Measurements from ENCODE around the gene GRID1.

Gene GRID1

DNA sequence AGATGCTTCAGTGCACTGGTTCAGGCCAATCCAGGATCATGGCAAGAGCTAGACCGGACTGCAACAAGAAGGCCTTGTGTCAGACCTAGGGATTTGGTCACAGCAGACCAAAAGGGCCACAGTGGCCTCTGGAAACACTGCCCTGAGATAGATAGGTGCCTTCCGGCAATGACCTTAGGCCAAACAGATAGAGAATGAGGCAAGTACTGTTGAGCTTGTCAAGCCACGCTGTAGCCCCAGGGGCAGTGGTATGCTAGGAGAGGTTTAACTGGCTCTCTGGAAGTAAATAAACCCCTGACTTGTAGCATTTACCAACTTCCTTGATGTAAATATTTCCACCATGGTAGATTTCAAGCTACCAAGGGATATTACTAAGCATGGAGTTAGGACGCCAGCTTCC is 197.5 kb downstream of the GRID1 start:
- Histone ChIP-seq H3K27ac (no peak overlapping the region), H3K4me3 (no peak overlapping the region)

DNA sequence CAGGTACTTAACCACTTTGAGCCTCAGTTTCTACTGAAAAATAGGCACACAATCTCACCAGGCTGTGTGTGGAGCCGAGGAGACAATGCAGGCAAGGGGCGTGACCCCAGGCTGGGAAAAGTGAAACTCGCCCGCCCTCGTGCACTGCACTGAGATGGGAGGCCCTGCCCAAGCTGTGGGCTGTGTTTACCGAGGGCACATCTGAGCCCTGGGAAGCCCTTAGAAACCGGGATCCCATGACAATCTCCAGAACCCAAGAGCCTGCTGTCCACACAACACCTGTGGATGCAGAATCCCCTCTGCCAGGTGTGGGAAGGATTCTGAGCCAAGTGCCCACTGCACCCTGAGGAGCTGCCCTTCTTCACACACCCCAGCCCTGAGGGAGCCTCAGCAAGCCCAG is 198.3 kb downstream of the GRID1 start:
- Histone ChIP-seq H3K27ac (no peak overlapping the region), H3K4me3 (no peak overlapping the region)

DNA sequence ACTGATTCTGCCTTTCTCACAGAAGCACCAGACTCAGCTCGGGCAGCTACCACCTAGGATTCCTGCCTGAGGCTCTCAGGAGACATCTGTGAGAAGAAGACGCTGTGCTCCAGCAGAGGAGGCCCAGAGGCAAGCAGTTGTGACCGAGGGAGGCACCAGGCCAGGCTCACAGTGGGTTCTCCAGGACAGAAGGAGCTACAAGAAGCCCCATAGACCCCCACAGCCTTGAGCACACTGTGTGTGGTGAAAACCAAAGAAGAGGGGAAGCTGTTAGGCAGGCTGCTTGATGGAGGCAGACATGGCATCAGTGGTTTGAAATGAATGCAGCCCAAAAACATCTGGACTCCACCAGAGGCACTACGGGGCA is 198.8 kb downstream of the GRID1 start:
- H3K27ac ChIP-seq, result no peak overlapping the region
- H3K4me3 ChIP-seq, result no peak overlapping the region

DNA sequence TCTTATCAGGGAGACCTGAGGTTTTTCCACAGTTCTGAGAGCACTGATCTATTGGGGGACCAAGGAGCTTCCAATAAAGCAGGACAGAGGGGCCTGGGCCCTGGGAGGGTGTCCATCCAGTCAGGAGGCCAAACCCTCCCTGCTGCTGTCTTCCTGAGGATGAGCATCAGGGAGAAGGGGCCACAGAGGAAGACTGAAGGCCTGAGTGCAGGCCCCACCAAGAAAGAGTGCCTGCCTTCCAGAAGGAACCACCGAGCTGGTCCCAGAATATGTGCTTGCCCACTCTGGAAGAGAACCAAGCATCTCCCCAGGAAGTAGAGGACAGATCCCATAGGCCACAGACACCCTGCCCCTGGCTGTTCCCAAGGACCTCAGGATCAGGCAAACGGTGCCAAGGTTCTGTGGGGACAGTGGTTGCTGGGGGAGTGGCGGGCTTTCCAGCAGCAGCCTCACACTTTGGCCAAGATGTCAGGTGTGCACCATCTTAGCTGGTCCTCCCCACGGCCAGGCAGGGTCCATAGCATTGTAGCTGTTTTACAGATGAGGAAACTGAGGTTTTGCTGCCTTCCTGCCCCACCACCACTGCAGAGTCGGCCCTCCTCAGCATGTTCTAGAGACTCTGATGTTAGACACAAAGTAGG is 199.4 kb downstream of the GRID1 start:
- H3K4me3 ChIP-seq, result no peak overlapping the region
- no peak overlapping the region for H3K27ac ChIP-seq

DNA sequence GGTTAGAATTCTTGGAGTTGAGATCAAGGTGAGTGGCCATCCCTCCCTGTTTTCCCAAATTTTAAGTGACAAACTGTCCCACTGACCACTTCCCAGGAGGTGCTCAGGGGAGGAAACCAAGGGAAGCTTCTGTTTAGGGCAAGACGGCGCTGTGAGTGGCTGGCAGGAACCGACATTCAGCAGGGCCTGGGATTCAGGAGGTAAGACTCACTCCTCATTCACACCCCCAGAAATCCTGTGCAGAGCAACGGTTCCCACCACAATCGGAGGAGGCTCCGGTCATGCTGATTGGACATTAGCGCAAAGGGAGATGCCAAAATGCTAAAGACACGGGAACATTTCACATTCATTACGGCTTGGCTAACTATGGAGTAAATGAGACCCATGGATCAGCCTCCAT is 200.9 kb downstream of the GRID1 start:
- Histone ChIP-seq H3K4me3 (no peak overlapping the region), H3K27ac (no peak overlapping the region)

DNA sequence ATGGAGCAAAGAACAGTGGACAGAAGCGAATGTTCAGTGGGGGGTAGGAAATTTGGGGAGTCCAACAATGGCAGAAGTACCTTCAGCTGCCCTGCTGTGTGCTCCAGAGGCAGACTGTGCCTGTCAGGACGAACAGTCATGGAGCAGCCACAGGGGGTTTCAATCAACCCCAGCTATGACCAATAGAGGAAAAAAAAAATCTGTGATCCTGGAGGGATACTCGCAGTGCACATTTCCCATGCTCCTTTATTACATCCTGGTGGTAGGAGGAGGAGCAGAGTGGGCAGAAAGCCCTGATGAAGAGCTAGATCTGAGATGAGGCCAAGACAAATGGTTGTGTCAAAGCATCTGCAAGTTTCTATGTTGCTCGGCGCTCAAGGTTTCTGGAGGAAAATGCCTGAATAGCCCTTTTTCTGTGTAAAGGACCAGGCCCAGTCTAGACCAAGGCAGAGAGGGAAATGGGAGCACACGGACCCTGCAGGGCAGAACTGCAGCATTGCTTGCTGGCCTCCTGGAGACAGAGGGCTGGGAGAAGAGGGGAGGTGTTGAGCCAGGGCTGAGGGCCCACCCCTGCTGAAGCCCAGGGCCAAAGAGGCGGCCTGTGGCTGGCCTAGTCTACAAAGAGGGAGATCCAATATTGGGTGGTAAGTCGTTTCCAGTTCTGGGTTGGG is 201.5 kb downstream of the GRID1 start:
- H3K27ac ChIP-seq, result no peak overlapping the region
- H3K4me3 ChIP-seq, result no peak overlapping the region

DNA sequence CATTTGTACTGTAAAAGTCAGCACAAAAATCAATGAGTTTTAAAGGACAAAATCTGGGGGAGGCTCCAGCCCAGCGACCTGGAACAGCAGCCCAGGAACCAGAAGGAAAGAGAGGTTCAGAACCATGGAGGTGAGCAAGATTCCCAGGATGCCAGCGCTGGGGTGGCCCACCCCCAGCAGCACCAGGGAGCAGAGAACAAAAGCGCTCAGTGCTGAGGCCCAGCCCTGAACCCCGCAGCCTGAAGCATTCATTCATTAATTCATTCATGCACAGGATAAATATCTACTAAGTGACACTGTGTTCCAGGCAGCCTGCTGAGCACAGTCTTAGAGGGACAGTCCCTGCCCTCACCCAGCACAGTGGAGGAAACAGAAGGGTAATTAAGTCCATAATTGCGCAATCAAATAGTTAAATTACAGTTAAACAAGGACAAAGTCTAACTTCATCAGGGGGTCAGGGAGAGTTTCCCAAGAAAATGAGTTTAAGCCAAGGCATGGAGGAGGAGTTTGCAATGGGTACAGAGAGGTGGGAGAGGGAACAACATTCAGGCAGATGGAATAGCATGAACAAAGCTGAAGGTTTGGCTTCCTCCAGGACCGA is 202.3 kb downstream of the GRID1 start:
- no peak overlapping the region for H3K4me3 ChIP-seq
- H3K27ac ChIP-seq, result no peak overlapping the region

DNA sequence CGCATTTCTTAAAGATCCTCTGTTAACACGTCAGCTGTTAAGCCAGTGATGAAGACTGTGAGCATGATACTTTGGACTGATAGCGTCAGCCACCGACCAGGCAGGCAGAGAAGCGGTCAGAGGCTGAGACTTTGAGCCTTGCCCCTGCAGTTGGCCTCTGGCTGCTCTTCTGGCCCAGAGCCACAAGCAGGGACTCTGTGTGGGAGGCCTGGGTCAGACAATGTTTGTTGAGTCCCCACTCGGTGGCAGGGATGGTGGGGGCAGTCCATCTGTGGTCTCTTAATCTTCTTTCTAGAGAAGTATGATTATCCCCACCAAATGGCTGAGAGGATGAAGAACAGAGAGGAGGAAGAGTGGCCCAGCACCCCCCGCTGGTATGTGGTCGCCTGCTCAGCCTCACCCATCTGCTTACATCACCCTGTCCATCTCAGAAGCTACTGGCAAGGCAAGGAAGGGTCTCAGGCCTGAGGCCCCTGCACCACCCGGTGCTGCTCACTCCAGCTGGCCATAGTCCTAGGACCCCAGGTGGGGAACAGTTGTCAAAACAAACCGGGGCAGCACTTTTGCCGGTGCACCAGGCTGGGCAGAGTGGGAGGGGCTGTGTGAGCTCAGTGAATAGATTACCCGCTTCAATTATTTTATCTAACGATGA is 202.9 kb downstream of the GRID1 start:
- H3K27ac ChIP-seq, result no peak overlapping the region

DNA sequence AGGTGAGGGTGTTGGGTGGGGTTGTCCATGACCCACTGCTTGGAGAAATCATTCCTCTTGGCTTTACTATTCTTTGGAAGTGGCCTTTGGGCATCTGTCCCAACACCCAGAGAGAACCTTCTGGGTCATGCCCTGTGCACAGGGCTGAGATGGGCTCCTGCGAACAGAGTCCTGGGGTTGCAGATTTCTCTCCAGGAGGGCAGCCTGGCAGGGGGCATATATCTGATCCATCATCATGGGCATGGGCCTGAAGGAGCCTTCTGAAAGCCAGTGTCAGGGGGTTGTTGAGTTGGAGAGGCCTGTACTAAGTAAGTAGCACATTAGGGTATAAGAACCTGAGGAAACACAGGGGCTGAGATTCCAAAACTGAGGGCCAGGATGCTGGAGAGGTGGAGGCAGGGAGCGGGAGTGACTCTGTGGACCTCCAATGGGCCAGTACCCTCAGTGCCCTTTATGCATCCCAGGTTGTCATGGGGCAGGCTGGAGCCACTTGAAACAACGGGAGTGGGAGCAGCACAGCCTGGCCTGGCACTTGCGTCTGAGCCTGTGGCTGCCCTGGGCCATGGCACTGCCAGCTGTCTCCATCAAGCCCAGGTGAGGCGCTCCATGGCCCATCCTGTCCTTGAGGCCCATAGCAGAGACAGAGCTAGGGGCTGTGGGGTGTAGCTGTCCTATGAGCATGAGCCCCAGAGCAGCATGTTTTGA is 203.7 kb downstream of the GRID1 start:
- Histone ChIP-seq H3K4me3 (no peak overlapping the region), H3K27ac (no peak overlapping the region)

More for the DNA sequence above, 202.9 kb downstream of the GRID1 start:
- no peak overlapping the region for H3K4me3 ChIP-seq

DNA sequence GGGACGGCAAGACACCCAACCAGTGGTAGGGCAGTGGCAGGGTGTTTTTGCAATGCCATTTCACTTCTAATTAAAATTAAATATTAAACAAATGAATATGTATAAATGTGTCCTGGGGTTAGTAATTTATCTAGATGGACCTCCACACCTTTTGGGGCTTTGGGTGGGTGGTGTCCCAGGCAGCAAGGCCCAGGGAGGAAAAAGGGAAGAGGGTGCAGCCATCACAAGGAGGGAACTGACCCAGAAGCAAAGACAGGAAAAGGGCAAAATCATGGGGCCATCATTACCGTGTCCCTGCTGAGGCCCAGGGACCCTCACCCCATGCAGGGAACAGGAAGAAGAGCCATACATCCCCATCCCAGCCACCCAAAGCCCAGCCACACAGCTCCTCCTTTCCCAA is 204.6 kb downstream of the GRID1 start:
- Histone ChIP-seq H3K4me3 (no peak overlapping the region), H3K27ac (no peak overlapping the region)

DNA sequence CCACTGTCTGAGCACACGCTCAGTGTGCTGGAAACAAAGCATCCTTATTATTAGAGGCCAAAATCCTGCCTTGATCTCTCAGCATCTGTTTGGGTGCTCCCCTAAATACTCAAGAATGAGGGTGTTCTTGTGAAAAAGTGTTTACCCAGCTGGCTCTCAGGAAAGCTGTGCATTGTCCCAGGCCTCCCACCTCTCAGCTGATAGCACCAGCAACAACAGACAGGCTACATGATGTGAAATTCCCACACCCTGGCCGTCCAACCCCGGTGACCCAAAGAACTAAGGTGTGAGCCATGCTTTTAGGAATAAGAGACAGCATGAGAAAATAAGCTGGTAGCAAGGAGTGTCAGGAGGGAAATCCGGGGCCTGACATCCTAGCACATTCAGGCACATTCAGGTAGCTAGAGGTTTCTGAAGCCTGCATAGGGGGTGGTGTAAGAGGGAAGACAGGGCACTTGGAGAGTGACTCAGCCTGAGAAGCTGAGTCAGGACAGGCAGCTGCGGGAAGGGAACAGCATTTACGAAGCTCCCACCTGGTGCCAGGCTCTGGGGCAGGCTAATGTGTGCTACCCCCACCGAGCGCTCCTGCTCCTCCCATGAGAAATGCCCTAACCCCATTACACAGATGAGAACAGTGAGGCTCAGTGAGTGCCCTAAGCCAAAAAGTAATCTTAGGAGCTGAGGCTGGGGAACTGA is 205.6 kb downstream of the GRID1 start:
- Histone ChIP-seq H3K4me3 (no peak overlapping the region), H3K27ac (no peak overlapping the region)

DNA sequence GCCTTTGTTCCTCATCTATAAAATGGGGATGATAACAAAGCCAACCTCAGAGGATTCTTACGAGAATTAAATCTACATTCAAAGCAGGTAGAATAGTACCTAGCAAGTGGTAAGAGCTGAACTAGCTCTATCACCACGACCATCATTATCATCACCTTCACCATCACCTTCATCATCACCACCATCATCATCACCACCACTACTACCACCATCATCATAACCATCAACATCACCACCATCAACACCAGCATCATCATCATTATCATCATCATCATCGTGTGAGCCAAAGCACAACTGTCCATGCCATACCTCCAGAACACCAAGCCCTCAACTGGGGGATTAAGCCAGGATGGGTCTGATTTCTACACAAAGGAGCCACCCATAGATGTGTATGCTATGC is 206.8 kb downstream of the GRID1 start:
- H3K27ac ChIP-seq, result no peak overlapping the region
- H3K4me3 ChIP-seq, result no peak overlapping the region

DNA sequence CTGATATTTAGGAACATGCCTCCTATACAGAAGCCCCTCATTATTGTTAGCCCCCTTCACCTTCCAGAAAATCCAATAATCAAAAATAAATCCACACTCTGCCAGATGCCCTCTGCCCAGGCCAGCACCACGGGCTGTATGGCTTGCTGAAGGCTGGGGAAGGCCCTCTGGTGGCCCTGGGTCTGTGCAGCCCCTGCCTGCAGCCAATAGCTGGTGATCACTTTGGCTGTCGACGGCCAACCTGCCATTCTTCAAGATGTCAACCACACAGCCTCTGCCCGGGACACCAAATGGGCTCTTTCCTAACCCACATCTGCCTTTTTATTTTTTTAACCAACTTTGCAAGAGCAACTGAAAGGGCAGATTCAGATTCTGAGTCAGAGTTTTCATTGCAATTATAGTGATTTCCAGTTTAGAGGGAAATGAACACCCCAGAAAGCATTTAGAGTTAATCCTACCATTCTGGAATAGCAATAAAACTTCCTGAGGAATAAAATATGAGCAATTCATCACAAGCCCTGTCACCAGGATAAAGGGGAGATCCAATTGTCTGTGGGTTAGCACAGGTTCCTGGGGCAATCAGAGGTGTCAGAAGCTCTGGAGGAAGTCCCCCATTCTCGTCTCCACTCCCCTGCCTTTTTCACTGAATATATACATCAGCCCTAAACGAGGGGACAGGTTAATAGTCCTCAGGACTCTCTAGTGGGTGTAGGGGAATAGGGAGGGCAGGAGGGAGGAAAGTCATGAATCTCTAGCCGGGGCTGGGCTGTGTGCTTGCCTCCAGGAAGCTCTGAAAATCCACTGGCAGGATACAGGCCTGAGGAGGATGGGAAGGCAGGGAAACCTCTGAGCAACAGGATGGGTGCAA is 211.3 kb downstream of the GRID1 start:
- Histone ChIP-seq H3K27ac (no peak overlapping the region), H3K4me3 (no peak overlapping the region)

DNA sequence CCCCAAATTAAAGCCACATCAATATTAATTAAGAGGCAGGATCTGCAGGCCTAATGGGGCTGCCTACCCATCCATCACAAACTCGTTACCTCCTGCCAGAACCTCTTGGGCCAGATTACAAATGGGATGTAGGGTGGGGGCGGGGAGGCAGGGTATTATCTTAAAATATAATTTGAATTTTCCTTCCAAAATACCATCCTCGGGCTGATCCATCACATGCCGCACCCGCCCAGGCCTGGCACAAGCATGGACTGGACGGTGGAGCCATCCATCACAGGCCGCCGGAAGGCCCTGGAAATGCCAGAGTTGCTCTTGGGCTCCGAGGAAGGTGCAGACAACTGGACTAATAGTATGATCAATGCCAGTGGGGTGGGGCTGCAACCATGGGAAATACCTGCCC is 212.8 kb downstream of the GRID1 start:
- H3K27ac ChIP-seq, result no peak overlapping the region

DNA sequence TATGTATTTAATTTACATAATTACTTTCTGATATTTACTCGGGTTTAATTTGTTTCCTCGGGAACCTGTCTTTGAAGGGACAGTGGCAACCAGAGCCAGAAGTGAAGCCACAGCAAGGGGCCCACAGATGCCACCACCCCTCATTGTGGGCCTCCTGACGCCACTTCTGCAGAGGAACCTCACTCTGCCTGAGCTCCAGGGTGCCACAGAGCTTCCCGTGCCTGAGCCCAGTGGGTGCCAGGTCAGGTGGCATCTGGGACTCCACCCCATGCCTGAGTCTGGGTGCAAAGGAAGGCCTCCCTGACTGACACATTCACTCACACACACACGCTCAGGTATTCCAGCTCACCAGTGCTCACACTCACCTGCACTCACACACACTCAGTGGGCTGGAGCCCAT is 213.7 kb downstream of the GRID1 start:
- H3K4me3 ChIP-seq, result no peak overlapping the region
- no peak overlapping the region for H3K27ac ChIP-seq

More for the DNA sequence above, 212.8 kb downstream of the GRID1 start:
- H3K4me3 ChIP-seq, result no peak overlapping the region

DNA sequence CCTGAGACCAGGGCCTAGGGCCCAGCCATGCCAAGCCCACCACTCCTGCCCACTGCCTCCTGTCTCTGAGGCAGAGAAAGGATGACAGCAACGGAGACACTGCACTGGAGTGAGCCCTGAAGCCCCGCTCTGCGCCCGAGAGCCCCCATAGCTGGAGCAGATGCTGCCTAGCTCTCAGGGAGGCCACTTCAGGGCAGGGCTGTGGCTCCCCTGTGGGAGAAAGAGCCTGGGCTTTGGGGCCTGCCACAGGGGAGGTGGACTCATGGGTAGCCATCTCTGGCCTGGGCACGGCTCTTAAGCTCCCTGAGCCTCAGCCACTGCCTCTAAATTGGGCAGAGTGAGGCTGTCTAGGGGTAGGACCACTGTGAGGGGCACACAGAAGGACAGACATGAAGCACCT is 214.2 kb downstream of the GRID1 start:
- no peak overlapping the region for H3K4me3 ChIP-seq
- H3K27ac ChIP-seq, result no peak overlapping the region

DNA sequence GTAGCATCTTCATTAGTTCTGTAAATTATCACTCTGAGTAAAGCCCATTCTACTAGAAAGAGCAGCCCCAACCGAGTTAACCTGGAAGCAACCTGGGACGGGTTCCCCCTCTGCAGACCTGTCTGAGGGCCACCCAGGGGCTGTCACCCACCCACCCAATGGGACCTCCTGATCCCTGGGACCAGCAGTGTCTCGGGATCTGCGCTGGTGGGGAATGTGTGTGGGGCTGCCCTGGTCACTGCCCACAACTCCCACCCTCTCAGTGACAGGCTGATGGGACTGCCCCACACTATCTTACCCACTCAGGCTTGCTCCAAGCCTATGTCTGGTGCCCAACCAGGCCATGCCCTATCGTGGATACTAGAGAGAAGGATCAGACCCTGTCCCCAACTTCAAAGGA is 215.0 kb downstream of the GRID1 start:
- Histone ChIP-seq H3K27ac (no peak overlapping the region), H3K4me3 (no peak overlapping the region)

DNA sequence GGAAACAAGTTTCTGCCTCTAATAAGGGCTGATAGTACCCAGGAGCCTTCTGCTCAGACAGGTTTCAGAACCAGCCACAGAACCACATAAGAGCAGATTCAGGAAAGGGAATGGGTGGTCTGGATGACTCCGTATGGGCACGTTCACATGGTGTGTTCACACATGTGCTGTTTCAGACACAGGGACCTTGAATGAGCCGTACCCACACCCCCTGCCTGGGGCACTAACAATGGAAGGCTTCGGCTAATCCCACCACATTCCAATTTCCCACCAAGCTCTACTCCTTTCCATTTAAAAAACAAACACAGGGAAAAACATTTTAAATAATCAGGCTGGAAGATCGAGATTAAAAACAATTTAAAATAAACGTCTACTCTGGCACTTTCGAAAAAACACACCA is 217.3 kb downstream of the GRID1 start:
- no peak overlapping the region for H3K27ac ChIP-seq
- no peak overlapping the region for H3K4me3 ChIP-seq

DNA sequence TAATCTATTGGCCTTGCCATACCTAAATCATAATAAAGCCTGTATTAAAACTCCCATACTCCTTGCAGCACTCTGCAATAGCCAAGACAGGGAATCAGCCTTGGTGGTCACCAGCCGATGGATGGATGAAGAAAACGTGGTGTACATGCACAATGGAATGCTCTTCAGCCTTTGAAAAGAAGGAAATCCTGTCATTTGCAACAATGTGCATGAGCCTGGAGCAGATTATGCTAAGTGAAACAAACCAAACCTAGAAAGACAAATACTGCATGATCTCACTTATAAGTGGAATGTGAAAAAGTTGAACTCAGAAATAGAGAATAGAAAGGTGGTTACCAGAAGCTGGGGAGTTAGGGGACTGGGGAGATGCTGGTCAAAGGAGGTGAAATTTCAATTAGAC is 218.5 kb downstream of the GRID1 start:
- Histone ChIP-seq H3K27ac (no peak overlapping the region), H3K4me3 (no peak overlapping the region)
